ENCODE data around the gene KCNH1. TPM values are rescaled to one million over a fixed set of nuclear protein-coding genes. Genes with fewer than 3 reads are reported as not detected.

The KCNH1 gene
- total and polyA plus RNA-seq, 2 of the 4 experiments (the other 2 are of a cell fraction), result 0.27 to 0.54 TPM

DNA sequence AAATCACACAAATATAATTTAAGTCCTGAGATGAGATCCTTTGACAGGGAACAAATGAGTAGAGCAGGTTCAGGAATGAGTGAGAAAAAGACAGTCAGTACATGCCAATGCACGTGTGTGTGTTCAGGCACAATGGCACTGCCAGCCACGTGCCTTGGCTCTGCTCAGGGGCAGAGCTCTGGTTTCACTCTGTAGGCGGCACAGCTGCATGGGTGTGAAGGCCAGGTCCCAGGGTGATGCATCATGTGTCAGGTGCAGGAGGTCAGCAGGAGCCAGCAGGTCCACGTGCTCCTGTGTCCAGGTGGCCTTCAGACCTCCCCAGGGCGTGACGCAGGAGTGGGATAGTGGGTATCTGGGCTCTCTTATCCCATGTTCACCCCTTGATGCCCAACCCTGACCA lies 386.1 kb downstream of the KCNH1 start:
- ATAC-seq (ENCODE audit: low read depth) (no peak), DNase-seq (no peak)
- Histone ChIP-seq H4K91ac (ENCODE audit: insufficient read depth, low read depth, low read length) (no peak overlapping the region), H3K4me2 (ENCODE audit: low read depth, low read length) (no peak overlapping the region), H4K5ac (ENCODE audit: low read depth, low read length) (no peak overlapping the region), H3K79me1 (ENCODE audit: low read depth in 1 of 2, low read length in 2 of 2) (no peaks in the 10 kb centered on the region), H4K20me1 (ENCODE audit: insufficient read depth, low read length) (no peaks in the 10 kb centered on the region), H2AK9ac (replicated peaks; ENCODE audit: low read depth, low read length, poor library complexity) (no peak overlapping the region), H3K9me1 (ENCODE audit: insufficient read depth, low read length) (no peaks in the 10 kb centered on the region), H3K18ac (ENCODE audit: low read depth, low read length) (no peak overlapping the region), H2BK20ac (ENCODE audit: low read depth, low read length) (no peak overlapping the region), H3K14ac (replicated peaks; ENCODE audit: low read depth, low read length) (no peak overlapping the region), H2BK5ac (ENCODE audit: low read depth, low read length, poor library complexity, severe bottlenecking) (no peak overlapping the region), H4K8ac (ENCODE audit: low read depth in 2 of 2, low read length in 2 of 2) (no peak overlapping the region), H2AFZ (replicated peaks; ENCODE audit: low read length, poor library complexity) (no peak overlapping the region), H3K36me3 (ENCODE audit: control insufficient read depth, insufficient read depth, low read length) (no peaks in the 10 kb centered on the region), H3K23ac (ENCODE audit: low read depth, low read length) (no peak overlapping the region), H3K9me3 (ENCODE audit: control insufficient read depth, insufficient read depth, low read length) (no peaks in the 10 kb centered on the region), H3K27ac (ENCODE audit: insufficient read depth, low read length) (no peak overlapping the region), H2BK120ac (ENCODE audit: low read depth, low read length) (no peak overlapping the region), H3K27me3 (ENCODE audit: control insufficient read depth, insufficient read depth, low read length) (no peaks in the 10 kb centered on the region), H3K9ac (ENCODE audit: low read depth, low read length) (no peak overlapping the region), H2AK5ac (ENCODE audit: low read depth, low read length) (no peak overlapping the region), H2BK15ac (ENCODE audit: low read depth, low read length) (no peak overlapping the region), H3K4me3 (ENCODE audit: insufficient read depth, low read depth, low read length) (no peak overlapping the region), H3K4me1 (ENCODE audit: control insufficient read depth, insufficient read depth, low read length) (no peaks in the 10 kb centered on the region), H3K56ac (ENCODE audit: extremely low read depth, insufficient read depth, low read length) (no peak overlapping the region), H3K4ac (ENCODE audit: low read depth, low read length) (no peak overlapping the region)
- ChIA-PET CTCF (no interaction called here), POLR2A (ENCODE audit: unreplicated experiment) (no interaction called here)
- 15% methylated on average over 2 of the region's 6 CpGs; no CpG with 5 or more reads in 1 of the 2 experiments for WGBS, 2 experiments (ENCODE audit: extremely low coverage in 2 of 2, insufficient read length in 1 of 2)
- BruUV-seq (replicated peaks), result no TSS peak
- dilution Hi-C loops (cut with HindIII; ENCODE audit: low sequenced_read_pairs, unreplicated experiment), result no loop called here
- no peak for TF ChIP-seq SMC3 (IDR thresholded peaks at IDR 0.05; ENCODE audit: low read depth, low read length)
- TF ChIP-seq, protein P1, sequence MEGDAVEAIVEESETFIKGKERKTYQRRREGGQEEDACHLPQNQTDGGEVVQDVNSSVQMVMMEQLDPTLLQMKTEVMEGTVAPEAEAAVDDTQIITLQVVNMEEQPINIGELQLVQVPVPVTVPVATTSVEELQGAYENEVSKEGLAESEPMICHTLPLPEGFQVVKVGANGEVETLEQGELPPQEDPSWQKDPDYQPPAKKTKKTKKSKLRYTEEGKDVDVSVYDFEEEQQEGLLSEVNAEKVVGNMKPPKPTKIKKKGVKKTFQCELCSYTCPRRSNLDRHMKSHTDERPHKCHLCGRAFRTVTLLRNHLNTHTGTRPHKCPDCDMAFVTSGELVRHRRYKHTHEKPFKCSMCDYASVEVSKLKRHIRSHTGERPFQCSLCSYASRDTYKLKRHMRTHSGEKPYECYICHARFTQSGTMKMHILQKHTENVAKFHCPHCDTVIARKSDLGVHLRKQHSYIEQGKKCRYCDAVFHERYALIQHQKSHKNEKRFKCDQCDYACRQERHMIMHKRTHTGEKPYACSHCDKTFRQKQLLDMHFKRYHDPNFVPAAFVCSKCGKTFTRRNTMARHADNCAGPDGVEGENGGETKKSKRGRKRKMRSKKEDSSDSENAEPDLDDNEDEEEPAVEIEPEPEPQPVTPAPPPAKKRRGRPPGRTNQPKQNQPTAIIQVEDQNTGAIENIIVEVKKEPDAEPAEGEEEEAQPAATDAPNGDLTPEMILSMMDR (conservative IDR thresholded peaks at IDR 0.05; ENCODE audit: low read depth, low read length), result no peak
- no peak for TF ChIP-seq NFE2L2 (IDR thresholded peaks at IDR 0.05; ENCODE audit: low read depth, low read length)
- TF ChIP-seq CEBPB (IDR thresholded peaks at IDR 0.05; ENCODE audit: low read depth, low read length), result no peak
- no peak for TF ChIP-seq RAD21 (IDR thresholded peaks at IDR 0.05; ENCODE audit: low read length)
- no peak for TF ChIP-seq RCOR1 (IDR thresholded peaks at IDR 0.05; ENCODE audit: insufficient replicate concordance, low read length)
- no peak for TF ChIP-seq FOS (IDR thresholded peaks at IDR 0.05; ENCODE audit: low read depth, low read length)
- TF ChIP-seq POLR2A (IDR thresholded peaks at IDR 0.05; ENCODE audit: low read depth, low read length), result no peak
- intact Hi-C loops (cut with micrococcal nuclease), result no loop called here
- in situ Hi-C loops (cut with MboI; ENCODE audit: low sequenced_read_pairs), result no loop called here
